Measurements from ENCODE around the gene AQP1. TPM values are rescaled to one million over a fixed set of nuclear protein-coding genes. Genes with fewer than 3 reads are reported as not detected.
A peak's percentile ranks its signal among the peaks of the same experiment; 100 is the strongest.

Gene AQP1
- total and polyA plus RNA-seq, 4 experiments from 2014 or later: not detected

DNA sequence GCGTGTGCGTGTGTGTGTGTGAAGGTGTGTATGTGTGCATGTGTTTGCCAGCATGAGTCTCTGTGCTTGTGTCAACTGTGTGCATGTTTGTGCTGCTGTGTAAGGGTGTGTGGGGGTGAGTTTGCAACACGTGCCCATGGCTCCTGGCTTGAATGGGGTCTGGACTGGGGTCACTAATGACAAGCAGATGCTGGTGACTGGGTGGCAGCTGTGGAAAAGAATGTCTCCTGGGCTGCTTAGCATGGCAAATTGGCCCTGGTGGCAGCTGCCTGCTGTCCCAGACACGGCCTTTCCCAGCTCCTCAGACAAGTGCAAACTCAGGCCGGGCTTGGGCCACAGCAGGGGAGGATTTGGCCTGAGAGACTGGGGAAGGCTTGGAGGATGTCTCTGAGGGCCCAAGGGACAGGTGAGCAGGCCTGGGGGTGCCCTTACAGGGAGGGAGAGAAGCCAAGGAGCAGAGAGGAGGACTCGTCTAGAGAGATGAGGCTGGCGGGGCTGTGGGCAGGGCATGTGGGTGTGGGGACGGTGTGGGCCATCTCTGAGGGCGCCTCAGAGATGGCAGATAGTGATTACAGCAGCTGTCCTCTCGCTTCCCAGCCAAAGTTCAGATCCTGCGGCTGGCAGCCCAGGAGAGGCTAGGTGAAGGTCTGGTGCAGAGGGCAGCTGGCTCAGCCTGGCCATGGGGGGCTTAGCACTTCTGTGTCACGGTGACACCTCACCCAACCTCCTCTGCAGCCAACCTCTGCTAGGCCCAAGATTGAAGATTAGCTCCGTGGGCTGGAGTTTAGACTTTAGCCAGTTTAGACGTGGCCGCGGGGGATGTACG, 1.5 kb downstream of the AQP1 start:
- H3K4me1 Mint-ChIP-seq: no peaks in the 10 kb centered on the region
- intact Hi-C loops (cut with micrococcal nuclease): no loop called here

DNA sequence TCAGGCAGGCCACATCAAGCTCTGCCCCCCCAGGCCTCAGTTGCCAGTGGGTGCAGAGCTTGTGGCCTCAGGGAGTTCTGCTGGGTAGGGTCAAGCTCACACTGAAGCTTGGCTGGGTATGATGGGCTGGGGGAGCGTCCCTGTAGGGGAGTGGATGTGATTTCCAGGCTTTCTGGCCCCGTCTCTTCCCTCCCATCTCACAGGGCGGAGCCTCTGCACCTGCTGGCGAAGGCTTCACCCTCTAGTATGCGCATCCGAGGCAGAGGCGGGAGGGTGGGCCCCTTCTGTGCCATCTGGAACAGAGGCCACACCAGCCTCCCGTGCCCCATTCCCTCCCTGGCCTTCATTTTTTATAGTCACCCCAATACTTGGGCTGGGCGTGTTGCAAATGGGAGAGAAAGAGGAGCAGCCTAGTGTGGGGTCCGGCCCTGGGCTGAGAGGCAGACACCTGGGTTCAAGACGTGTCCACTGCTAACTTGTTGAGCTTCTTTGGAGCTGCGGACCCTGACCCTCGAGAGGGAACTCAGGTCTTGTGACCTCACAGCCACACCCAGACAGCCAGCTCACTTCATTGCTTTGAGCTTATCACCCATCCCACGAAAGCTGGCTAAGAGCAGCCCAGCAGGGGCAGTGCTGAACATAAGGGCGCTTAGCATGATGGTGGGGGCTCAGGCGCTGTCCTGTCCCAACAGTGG, 2.3 kb downstream of the AQP1 start:
- no peaks in the 10 kb centered on the region for H3K36me3 ChIP-seq (ENCODE audit: insufficient read depth, low read length)
- no peak for DNase-seq
- Mint-ChIP-seq H3K36me3 (no peaks in the 10 kb centered on the region), H3K27me3 (peaks cover 0 to 2% of the 10 kb centered on the region in 2 donors), H3K27ac (no peak overlapping the region), H3K4me3 (no peak overlapping the region), H3K9me3 (no peaks in the 10 kb centered on the region), H3K4me1 (no peaks in the 10 kb centered on the region)
- no peak overlapping the region for H3K27ac ChIP-seq (ENCODE audit: low read depth, low read length)
- no peaks in the 10 kb centered on the region for H3K27me3 ChIP-seq (ENCODE audit: insufficient read depth, low read length)
- no peaks in the 10 kb centered on the region for H3K9me3 ChIP-seq (ENCODE audit: control insufficient read depth in 1 of 2, low read length in 2 of 2)
- ChIA-PET CTCF (ENCODE audit: partially characterized antibody) (interaction anchor here (1.1 kb wide), 1 partner anchor 25 kb away, joined by 3 read pairs; no protein-coding TSS in a partner anchor), POLR2A (ENCODE audit: partially characterized antibody) (no interaction called here)
- intact Hi-C loops (cut with micrococcal nuclease): no loop called here
- H3K4me1 ChIP-seq (ENCODE audit: insufficient read depth, low read length): no peaks in the 10 kb centered on the region
- H3K4me3 ChIP-seq (ENCODE audit: low read length in 2 of 2): no peak overlapping the region

More for the DNA sequence above, 1.5 kb downstream of the AQP1 start:
- Mint-ChIP-seq H3K27me3 (peaks cover 0 to 2% of the 10 kb centered on the region in 2 donors), H3K4me3 (no peak overlapping the region), H3K9me3 (no peaks in the 10 kb centered on the region), H3K36me3 (no peaks in the 10 kb centered on the region), H3K27ac (no peak overlapping the region)
- H3K4me1 ChIP-seq (ENCODE audit: insufficient read depth, low read length): no peaks in the 10 kb centered on the region
- no peak for DNase-seq
- no peaks in the 10 kb centered on the region for H3K9me3 ChIP-seq (ENCODE audit: control insufficient read depth in 1 of 2, low read length in 2 of 2)
- no peaks in the 10 kb centered on the region for H3K27me3 ChIP-seq (ENCODE audit: insufficient read depth, low read length)
- H3K27ac ChIP-seq (ENCODE audit: low read depth, low read length): no peak overlapping the region
- CTCF ChIA-PET (ENCODE audit: partially characterized antibody): interaction anchor here (1.1 kb wide), 1 partner anchor 25 kb away, joined by 3 read pairs; no protein-coding TSS in a partner anchor
- H3K4me3 ChIP-seq (ENCODE audit: low read length in 2 of 2): no peak overlapping the region
- POLR2A ChIA-PET (ENCODE audit: partially characterized antibody): no interaction called here
- no peaks in the 10 kb centered on the region for H3K36me3 ChIP-seq (ENCODE audit: insufficient read depth, low read length)

DNA sequence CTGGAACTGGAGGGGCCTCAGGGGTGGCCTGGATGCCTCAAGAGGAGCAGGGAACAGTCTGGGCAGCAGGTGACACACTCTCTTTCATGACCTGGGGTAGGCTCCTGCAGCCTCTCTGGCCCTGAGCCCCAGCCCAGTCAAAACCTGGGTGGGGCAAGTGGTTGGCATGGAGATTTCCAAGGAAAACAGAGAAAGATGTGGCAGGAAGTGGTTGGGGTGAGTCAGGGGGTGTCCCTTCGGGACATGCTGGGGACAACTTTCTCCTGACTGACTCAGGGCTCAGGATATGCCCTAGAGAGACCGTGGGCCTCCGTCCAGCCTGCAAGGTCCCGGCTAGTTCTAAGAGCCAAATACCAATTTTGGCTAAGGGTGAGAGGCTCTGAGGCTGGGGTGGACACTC, 2.9 kb downstream of the AQP1 start:
- no peak overlapping the region for H3K27ac ChIP-seq (ENCODE audit: low read depth, low read length)
- no peaks in the 10 kb centered on the region for H3K27me3 ChIP-seq (ENCODE audit: insufficient read depth, low read length)
- no peak for DNase-seq
- peaks cover 0 to 2% of the 10 kb centered on the region in 2 donors for H3K27me3 Mint-ChIP-seq
- H3K4me3 Mint-ChIP-seq: no peak overlapping the region
- H3K36me3 Mint-ChIP-seq: no peaks in the 10 kb centered on the region
- H3K9me3 ChIP-seq (ENCODE audit: control insufficient read depth in 1 of 2, low read length in 2 of 2): no peaks in the 10 kb centered on the region
- intact Hi-C loops (cut with micrococcal nuclease): no loop called here
- CTCF ChIA-PET (ENCODE audit: partially characterized antibody): no interaction called here
- no peaks in the 10 kb centered on the region for H3K4me1 ChIP-seq (ENCODE audit: insufficient read depth, low read length)
- POLR2A ChIA-PET (ENCODE audit: partially characterized antibody): no interaction called here
- peak overlapping the region in 1 of 7 donors; percentile 48 for H3K27ac Mint-ChIP-seq
- H3K9me3 Mint-ChIP-seq: no peaks in the 10 kb centered on the region
- H3K4me3 ChIP-seq (ENCODE audit: low read length in 2 of 2): no peak overlapping the region
- no peaks in the 10 kb centered on the region for H3K36me3 ChIP-seq (ENCODE audit: insufficient read depth, low read length)
- H3K4me1 Mint-ChIP-seq: no peaks in the 10 kb centered on the region

DNA sequence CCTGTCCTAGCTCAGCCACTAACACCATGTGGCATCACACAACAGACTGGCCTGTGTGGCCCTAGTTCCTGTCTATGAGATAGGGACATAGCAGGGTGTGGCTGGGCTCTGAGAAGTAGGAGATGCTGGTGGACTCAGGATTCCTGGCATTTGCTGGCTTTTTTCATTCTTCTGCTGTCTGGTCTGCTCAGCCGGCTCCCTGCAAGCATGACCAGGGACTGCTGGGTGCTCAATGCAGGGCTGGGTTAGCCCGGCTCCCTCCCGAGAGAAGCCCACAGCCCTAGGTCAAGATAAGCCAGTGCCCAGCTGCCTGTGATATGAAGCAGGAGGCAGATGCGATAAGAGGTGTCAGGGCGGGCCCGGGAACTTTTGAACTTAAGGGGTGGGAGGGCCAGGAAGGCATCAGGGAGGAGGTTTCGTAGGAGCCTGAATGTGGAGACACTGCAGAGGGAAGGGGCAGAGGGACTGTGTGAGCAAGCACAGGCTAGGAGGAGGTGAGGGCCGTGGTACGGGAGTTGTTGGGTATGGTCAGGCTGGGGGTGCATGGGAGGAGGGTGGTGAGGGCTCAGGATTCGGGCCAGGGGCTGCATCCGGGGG, 3.5 kb downstream of the AQP1 start:
- ChIA-PET POLR2A (ENCODE audit: partially characterized antibody) (no interaction called here), CTCF (ENCODE audit: partially characterized antibody) (no interaction called here)
- Mint-ChIP-seq H3K36me3 (no peaks in the 10 kb centered on the region), H3K27ac (no peak overlapping the region), H3K4me1 (no peaks in the 10 kb centered on the region), H3K4me3 (no peak overlapping the region), H3K27me3 (peaks cover 0 to 2% of the 10 kb centered on the region in 2 donors), H3K9me3 (no peaks in the 10 kb centered on the region)
- H3K9me3 ChIP-seq (ENCODE audit: control insufficient read depth in 1 of 2, low read length in 2 of 2): no peaks in the 10 kb centered on the region
- no peaks in the 10 kb centered on the region for H3K4me1 ChIP-seq (ENCODE audit: insufficient read depth, low read length)
- no peak for DNase-seq
- H3K27me3 ChIP-seq (ENCODE audit: insufficient read depth, low read length): no peaks in the 10 kb centered on the region
- no peak overlapping the region for H3K4me3 ChIP-seq (ENCODE audit: low read length in 2 of 2)
- intact Hi-C loops (cut with micrococcal nuclease): no loop called here
- no peak overlapping the region for H3K27ac ChIP-seq (ENCODE audit: low read depth, low read length)
- H3K36me3 ChIP-seq (ENCODE audit: insufficient read depth, low read length): no peaks in the 10 kb centered on the region

DNA sequence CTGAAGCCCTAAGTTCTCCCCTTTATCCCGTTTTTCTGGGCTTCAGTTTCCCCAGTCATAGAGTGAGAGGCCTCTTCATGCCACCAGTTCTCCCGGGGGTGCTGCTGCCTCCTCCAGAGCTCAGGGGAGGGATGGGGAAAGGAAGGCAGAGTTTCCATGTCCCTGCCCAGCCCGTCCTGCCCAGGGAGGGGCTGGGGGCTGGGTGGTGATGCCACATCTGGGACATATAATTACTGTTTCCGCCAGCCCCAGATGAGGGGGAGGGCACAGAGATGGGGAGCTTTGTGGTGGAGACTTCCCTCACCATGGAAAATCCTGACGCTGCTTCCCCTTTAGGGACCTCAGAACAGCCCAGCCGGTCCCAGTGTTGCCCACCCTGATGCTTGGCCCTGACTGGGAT, 4.1 kb downstream of the AQP1 start:
- no peaks in the 10 kb centered on the region for H3K4me1 Mint-ChIP-seq
- H3K4me3 Mint-ChIP-seq: no peak overlapping the region
- H3K36me3 Mint-ChIP-seq: no peaks in the 10 kb centered on the region
- intact Hi-C loops (cut with micrococcal nuclease): no loop called here
- H3K27me3 Mint-ChIP-seq: peaks cover 0 to under 1% of the 10 kb centered on the region in 2 donors
- no peak overlapping the region for H3K27ac Mint-ChIP-seq
- POLR2A ChIA-PET (ENCODE audit: partially characterized antibody): no interaction called here
- Histone ChIP-seq H3K4me3 (ENCODE audit: low read length in 2 of 2) (no peak overlapping the region), H3K27me3 (ENCODE audit: insufficient read depth, low read length) (no peaks in the 10 kb centered on the region), H3K4me1 (ENCODE audit: insufficient read depth, low read length) (no peaks in the 10 kb centered on the region), H3K27ac (ENCODE audit: low read depth, low read length) (no peak overlapping the region), H3K36me3 (ENCODE audit: insufficient read depth, low read length) (no peaks in the 10 kb centered on the region), H3K9me3 (ENCODE audit: control insufficient read depth in 1 of 2, low read length in 2 of 2) (no peaks in the 10 kb centered on the region)
- DNase-seq: no peak
- no peaks in the 10 kb centered on the region for H3K9me3 Mint-ChIP-seq
- CTCF ChIA-PET (ENCODE audit: partially characterized antibody): no interaction called here

DNA sequence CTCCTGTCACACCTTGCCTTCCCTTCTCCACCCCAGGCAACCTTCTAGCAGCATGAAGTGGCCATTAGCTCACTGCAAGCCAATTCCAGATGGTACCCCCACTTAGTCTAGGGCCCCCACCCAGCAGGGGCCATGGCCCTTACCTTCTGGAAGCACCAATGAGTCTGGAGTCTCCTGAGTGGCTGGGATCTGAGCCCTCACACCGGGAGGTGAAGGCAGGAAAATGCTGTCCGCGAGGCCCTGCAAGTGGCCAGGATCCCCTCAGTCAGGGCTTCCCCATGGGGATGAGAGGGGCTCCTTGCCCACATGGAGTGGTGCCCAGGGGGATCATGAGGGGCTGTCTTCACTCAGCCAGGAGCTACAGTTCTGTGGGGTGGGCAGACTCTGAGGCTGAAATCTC, 4.6 kb downstream of the AQP1 start:
- H3K27ac Mint-ChIP-seq: no peak overlapping the region

DNA sequence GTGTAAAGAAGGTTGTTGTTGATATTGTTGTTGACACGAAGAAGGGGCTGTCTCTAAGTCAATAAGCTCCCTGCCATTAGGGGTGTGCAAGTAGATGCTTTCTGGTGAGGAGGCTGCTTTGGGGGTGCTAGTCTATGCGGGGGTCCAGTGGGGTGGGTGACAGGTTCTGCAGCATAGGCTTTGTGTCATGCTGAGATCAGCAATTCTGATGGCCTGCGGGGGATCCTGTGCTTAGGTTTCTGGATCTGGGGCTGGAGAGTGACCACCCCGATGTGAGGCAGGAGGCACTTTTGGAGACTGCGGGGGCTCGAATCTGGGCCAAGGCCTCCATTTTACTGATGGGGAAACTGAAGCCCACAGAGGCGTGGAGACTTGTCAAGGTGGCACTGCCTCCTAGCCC, 5.1 kb downstream of the AQP1 start:
- H3K4me1 Mint-ChIP-seq: no peaks in the 10 kb centered on the region
- no peak overlapping the region for H3K4me3 Mint-ChIP-seq
- H3K9me3 Mint-ChIP-seq: no peaks in the 10 kb centered on the region
- ChIA-PET POLR2A (ENCODE audit: partially characterized antibody) (no interaction called here), CTCF (ENCODE audit: partially characterized antibody) (no interaction called here)
- H3K27me3 Mint-ChIP-seq: no peaks in the 10 kb centered on the region
- H3K27ac Mint-ChIP-seq: no peak overlapping the region
- no peaks in the 10 kb centered on the region for H3K27me3 ChIP-seq (ENCODE audit: insufficient read depth, low read length)
- intact Hi-C loops (cut with micrococcal nuclease): no loop called here
- DNase-seq: no peak
- H3K4me1 ChIP-seq (ENCODE audit: insufficient read depth, low read length): no peaks in the 10 kb centered on the region
- H3K36me3 ChIP-seq (ENCODE audit: insufficient read depth, low read length): no peaks in the 10 kb centered on the region
- no peak overlapping the region for H3K4me3 ChIP-seq (ENCODE audit: low read length in 2 of 2)
- H3K36me3 Mint-ChIP-seq: no peaks in the 10 kb centered on the region
- H3K27ac ChIP-seq (ENCODE audit: low read depth, low read length): no peak overlapping the region
- H3K9me3 ChIP-seq (ENCODE audit: control insufficient read depth in 1 of 2, low read length in 2 of 2): no peaks in the 10 kb centered on the region

More for the DNA sequence above, 4.6 kb downstream of the AQP1 start:
- CTCF ChIA-PET (ENCODE audit: partially characterized antibody): no interaction called here
- no peaks in the 10 kb centered on the region for H3K4me1 ChIP-seq (ENCODE audit: insufficient read depth, low read length)
- no peak overlapping the region for H3K27ac ChIP-seq (ENCODE audit: low read depth, low read length)
- no peaks in the 10 kb centered on the region for H3K9me3 Mint-ChIP-seq
- POLR2A ChIA-PET (ENCODE audit: partially characterized antibody): no interaction called here
- H3K4me1 Mint-ChIP-seq: no peaks in the 10 kb centered on the region
- H3K4me3 ChIP-seq (ENCODE audit: low read length in 2 of 2): no peak overlapping the region
- H3K27me3 Mint-ChIP-seq: no peaks in the 10 kb centered on the region
- intact Hi-C loops (cut with micrococcal nuclease): no loop called here
- no peaks in the 10 kb centered on the region for H3K9me3 ChIP-seq (ENCODE audit: control insufficient read depth in 1 of 2, low read length in 2 of 2)
- no peak for DNase-seq
- no peaks in the 10 kb centered on the region for H3K36me3 Mint-ChIP-seq
- H3K36me3 ChIP-seq (ENCODE audit: insufficient read depth, low read length): no peaks in the 10 kb centered on the region
- no peak overlapping the region for H3K4me3 Mint-ChIP-seq
- H3K27me3 ChIP-seq (ENCODE audit: insufficient read depth, low read length): no peaks in the 10 kb centered on the region
